ENCODE results near the gene HOXA6.

DNA sequence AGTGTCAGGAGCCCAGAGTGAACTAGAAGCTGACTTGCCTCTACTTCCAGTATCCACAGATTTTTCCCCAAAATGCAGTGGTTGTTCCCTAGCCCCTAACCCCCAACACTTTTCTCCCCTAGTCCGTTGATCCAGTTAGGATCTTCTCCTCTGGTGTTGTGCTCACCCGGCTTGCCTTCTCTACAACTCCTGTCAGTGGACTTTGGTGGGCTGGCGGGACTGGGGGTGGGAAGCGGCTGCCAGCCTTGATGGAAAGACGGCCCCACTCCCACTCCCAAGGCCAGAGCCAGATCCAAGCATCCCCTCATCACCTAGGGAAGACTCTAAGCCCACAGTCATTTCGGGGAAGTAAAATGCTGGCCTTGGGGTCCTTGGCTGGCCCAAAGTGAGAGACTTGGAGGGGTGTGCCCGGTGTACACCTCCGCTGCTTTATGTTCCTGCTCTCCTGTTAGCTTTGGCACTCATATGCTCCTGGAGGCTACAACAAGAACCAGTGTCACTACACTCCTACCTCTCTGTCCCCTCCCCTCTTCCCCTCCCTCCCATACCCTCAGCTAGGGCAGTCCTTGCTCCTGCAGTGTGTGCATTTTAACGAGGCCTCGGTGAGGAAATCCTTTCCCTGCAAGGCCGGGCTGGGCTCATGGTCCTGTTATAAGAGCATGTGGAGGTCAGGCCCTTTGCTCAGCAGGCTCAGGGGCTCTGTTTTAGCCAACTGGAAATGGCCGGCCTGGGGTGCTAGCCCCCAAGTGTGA lies 27.5 kb upstream of the HOXA6 start:
- TF ChIP-seq, protein P1, sequence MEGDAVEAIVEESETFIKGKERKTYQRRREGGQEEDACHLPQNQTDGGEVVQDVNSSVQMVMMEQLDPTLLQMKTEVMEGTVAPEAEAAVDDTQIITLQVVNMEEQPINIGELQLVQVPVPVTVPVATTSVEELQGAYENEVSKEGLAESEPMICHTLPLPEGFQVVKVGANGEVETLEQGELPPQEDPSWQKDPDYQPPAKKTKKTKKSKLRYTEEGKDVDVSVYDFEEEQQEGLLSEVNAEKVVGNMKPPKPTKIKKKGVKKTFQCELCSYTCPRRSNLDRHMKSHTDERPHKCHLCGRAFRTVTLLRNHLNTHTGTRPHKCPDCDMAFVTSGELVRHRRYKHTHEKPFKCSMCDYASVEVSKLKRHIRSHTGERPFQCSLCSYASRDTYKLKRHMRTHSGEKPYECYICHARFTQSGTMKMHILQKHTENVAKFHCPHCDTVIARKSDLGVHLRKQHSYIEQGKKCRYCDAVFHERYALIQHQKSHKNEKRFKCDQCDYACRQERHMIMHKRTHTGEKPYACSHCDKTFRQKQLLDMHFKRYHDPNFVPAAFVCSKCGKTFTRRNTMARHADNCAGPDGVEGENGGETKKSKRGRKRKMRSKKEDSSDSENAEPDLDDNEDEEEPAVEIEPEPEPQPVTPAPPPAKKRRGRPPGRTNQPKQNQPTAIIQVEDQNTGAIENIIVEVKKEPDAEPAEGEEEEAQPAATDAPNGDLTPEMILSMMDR (conservative IDR thresholded peaks at IDR 0.05) = no peak
- no peak for TF ChIP-seq EZH2 (IDR thresholded peaks at IDR 0.05; ENCODE audit: low read depth)
